Activated CD4-positive, alpha-beta T cell treated with anti-CD3 and anti-CD28 coated beads, Interleukin-2, amount 10 ng/mL, durations not matched to agents 7 days and 5 days (primary cell): Measurements from ENCODE around the gene SRGAP3. TPM values are rescaled to one million over a fixed set of nuclear protein-coding genes. Genes with fewer than 3 reads are reported as not detected.

Experiments
- CTCF ChIA-PET: fragments of 350-600 bp; sonication (Branson Sonifier 250); formaldehyde crosslinking; loops from one replicate; lab custom pipeline; 2021; ENCODE audit warnings: antibody characterized with exemption; lab: Charles Lee
- POLR2A ChIA-PET: fragments of 350-600 bp; sonication (Branson Sonifier 250); formaldehyde crosslinking; loops from one replicate; lab custom pipeline; 2021; ENCODE audit warnings: antibody characterized with exemption; lab: Charles Lee
- DNase-seq: peaks from one replicate; pipeline ENCODE4 v3.0.0-alpha.2; 2020
- H3K27ac Mint-ChIP-seq: one replicate; pipeline ENCODE4 v1.8.0; 2021; ENCODE audit warnings: mild to moderate bottlenecking, moderate library complexity, mixed read lengths
- H3K27me3 Mint-ChIP-seq: one replicate; pipeline ENCODE4 v1.8.0; 2021; ENCODE audit warnings: mixed read lengths
- H3K36me3 Mint-ChIP-seq: one replicate; pipeline ENCODE4 v1.8.0; 2021; ENCODE audit warnings: low read depth, mixed read lengths
- H3K4me1 Mint-ChIP-seq: one replicate; pipeline ENCODE4 v1.8.0; 2021; ENCODE audit warnings: mixed read lengths
- H3K4me3 Mint-ChIP-seq: one replicate; pipeline ENCODE4 v1.8.0; 2021; ENCODE audit warnings: mild to moderate bottlenecking, moderate library complexity, mixed read lengths
- H3K9me3 Mint-ChIP-seq: one replicate; pipeline ENCODE4 v1.8.0; 2021; ENCODE audit warnings: mixed read lengths
- total RNA-seq, 2 experiments: library from RNA; stranded (reverse); gene quantifications; one replicate each; pipeline ENCODE4 v1.2.3, GENCODE V29; 2021

SRGAP3 gene
- total RNA-seq, 2 experiments from 2014 or later: 3.2 to 4.0 TPM

DNA sequence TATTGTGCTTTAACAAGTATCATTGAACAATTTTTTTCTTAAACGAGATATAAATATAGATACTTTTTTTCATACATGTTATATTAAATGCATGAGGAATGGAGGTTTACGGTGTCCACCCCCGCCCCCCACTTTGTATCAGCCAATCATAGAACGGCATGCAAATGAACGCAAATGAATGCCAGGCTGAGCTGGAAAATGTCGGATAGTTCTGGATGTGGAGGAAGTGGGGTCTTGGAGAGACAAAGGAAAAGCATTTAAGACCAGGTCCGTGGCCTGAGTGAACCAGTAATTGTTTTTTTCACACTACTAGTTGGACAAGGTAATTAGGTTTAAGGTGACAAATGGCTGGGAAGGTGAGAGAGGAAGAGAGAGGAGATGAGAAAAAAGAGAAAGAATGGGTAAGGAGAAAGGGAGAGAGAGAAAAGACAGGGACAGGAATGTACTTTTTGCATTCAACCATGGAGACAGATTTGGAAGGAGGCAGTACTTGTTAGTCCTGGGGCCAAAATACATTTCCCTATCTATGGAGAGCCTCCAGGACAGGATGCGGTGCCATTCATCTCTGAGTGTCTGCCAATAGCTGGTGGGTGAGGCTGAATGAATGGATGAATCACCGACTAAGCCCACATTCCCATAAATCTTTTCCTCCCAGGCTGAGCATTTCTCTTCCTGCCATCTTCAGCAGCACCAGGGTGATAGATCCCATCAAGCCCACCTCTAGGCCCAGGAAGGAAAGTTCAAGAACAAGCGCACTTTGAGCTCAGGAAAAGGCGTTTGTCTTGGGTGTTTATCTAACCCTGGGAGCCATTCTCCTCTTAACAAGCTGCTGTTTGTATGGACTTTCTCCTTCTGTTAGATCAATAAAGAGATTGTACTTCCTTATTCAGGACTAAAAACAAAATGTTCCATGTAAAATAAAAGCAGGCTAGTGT is 284.7 kb downstream of the SRGAP3 start:
- Mint-ChIP-seq H3K27ac (peak overlapping the region; percentile 3), H3K4me3 (peak overlapping the region; percentile 97), H3K36me3 (peaks cover 4% of the 10 kb centered on the region), H3K27me3 (peaks cover 16% of the 10 kb centered on the region), H3K9me3 (no peaks in the 10 kb centered on the region), H3K4me1 (peaks cover 43% of the 10 kb centered on the region)
- ChIA-PET POLR2A (no interaction called here), CTCF (interaction anchor here (2.5 kb wide), 1 partner anchor 23 kb away, joined by 7 read pairs; no protein-coding TSS in a partner anchor)
- DNase-seq: no peak

DNA sequence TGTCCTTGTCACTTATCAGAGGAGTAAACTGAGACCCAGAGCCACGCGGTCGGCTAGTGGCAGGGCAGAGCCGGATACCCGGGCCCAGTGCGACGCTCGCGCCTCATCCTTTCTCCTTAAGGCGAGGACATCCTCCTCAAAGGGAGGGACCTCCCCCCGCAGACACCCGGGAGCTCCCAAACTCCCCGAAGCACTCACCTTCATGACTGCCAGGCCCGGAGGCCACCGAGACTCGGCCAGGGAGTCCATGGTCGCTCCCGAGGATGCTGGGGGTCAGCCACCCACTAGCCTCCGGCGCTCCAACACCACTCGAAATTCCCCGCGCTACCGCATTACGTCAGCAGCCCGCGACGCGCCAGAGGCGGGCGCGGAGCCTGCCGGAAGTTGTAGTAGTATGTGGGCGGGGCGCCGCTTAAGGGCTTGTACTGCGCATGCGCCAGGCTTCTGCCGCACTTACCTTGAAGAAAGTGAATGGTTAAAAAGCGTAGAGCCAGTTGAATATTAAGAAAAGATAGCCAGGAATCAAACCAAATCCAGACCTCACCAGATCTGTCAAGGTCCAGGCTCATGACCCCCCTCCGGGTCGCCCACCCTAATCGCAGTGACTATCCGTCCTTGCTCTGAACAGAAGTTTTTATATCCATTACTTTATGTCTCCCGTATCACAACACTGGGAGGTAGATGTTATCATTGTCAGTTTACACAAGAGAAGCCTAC is 286.2 kb downstream of the SRGAP3 start, which contains the start of gene RAD18:
RAD18 (minus strand) TSS at position 336 of the 717 bp plus-strand sequence; CDS start at position 249, 87 bp downstream.
- CTCF ChIA-PET: interaction anchor here (0.5 to 0.6 kb wide), 2 partner anchors 436 to 689 kb away, joined by 3 read pairs; no protein-coding TSS in a partner anchor
- Mint-ChIP-seq H3K36me3 (peaks cover 14% of the 10 kb centered on the region), H3K27me3 (peaks cover 5% of the 10 kb centered on the region), H3K27ac (peak within 1 kb of the TSS; percentile 99), H3K9me3 (no peaks in the 10 kb centered on the region), H3K4me1 (peaks cover 54% of the 10 kb centered on the region), H3K4me3 (peak within 1 kb of the TSS; percentile 97)
- DNase-seq: peak; percentile 94
- POLR2A ChIA-PET: no interaction called here

DNA sequence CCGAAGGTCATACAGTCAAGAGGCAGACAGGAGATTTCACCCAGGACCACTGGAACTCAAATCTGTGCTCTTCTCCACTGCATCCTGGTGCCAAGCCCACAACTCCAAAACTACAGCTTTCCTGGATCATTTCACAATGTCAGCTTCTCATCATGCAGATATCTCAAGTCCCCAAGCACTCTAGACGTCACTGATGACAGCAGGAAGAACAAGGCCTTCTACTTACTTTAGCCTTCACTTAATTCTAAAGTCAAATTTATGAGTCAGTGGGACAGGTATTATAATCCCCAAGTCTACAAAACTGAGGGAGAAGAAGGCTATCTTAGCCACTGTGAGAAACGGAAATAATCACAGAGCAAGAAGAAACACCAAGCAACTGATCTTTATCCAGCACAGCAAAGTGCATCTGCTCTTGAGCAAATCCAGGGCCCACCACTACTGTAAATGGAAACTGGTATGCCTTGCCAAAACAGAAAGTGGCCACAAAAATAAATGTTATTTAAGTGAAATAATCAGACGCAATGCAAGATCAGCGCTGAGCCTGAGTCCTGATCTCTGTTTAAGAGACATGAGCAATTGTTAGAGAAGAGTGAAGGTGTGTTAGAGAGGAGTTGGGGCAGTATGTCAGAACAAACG is 287.1 kb downstream of the SRGAP3 start:
- ChIA-PET POLR2A (no interaction called here), CTCF (no interaction called here)
- Mint-ChIP-seq H3K36me3 (peaks cover 20% of the 10 kb centered on the region), H3K27ac (peak overlapping the region; percentile 99), H3K4me3 (peak overlapping the region; percentile 97), H3K9me3 (no peaks in the 10 kb centered on the region), H3K27me3 (peaks cover 1% of the 10 kb centered on the region), H3K4me1 (peaks cover 55% of the 10 kb centered on the region)
- DNase-seq: no peak

DNA sequence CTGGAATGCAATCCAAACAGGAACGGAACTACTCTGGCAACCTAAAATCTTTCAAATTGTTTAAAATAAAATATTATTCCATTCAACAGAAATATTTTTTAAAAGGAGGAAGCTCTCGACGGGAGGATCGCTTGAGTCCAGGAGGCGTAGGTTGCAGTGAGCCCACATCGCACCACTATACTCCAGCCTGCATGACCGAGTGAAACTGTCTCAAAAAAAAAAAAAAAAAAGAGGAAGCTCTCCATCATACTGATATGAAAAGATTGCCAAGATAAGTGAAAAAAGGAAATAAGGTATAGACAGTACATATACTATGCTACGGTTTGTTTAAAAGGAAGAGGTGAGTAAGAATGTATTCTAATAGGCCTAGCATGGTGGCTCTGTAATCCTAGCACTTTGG is 289.8 kb downstream of the SRGAP3 start:
- CTCF ChIA-PET: no interaction called here
- no peak for DNase-seq
- Mint-ChIP-seq H3K27ac (no peak overlapping the region), H3K27me3 (no peaks in the 10 kb centered on the region), H3K9me3 (no peaks in the 10 kb centered on the region), H3K36me3 (peaks cover 25% of the 10 kb centered on the region), H3K4me3 (no peak overlapping the region), H3K4me1 (peaks cover 57% of the 10 kb centered on the region)
- POLR2A ChIA-PET: no interaction called here

DNA sequence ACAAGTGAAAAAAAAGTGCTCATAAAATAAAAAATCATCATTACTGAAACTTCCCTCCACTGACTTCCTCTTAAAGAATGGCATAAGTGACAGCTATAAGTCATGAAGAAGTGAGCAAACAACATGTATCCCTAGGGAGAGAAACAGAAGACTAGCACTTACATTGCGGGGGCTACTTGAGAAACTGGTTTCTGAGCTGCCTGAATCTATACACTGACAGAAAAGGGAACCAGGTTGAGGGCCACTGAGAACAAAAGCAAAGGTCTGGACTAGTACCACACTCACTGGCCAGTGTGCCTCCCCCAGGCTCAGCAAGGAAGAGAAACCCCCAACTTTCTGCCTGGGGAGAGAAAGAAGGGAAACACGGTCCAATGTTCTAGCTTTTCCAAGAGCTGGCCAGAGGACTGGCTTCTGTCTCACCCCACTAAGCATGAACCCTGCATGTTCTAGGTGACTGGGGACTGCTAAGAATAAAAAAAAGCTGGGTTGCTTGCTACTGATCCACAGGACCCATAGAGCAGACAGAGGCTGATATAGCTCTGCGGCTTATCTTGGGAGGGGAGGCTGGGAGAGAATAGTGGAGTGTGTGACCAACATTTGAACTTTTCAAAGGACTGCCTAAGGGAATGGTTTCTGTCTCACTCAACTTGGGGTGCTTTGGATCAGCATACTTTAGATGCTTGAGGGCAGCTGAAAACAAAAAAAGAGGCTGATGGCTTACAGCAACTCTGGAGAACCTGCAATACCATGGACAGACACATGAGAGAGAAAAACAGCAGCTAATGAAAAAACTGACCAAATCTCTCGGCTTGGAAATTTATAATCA is 294.3 kb downstream of the SRGAP3 start:
- H3K27me3 Mint-ChIP-seq: no peaks in the 10 kb centered on the region
- no peaks in the 10 kb centered on the region for H3K9me3 Mint-ChIP-seq
- no peak for DNase-seq

DNA sequence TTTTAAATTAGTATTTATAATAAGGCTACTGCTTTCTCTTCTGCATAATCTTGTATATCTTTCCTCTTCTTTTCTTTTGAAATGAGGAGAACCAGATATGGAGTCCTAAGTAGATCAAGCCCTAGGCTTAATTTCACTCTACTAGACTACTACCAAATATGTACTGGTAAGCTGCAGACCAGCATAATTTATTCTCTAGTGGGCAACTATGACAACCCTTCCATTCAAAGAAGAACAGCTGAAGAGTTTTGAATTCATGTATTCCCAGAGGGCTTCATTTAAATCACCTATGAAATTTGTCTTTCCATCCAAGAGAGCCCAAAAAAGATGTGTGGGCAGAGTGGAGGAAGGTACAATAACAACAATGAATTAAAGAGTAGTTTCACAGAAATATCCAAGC is 296.1 kb downstream of the SRGAP3 start:
- CTCF ChIA-PET: no interaction called here
- no peaks in the 10 kb centered on the region for H3K27me3 Mint-ChIP-seq

More for the DNA sequence above, 294.3 kb downstream of the SRGAP3 start:
- no peak overlapping the region for H3K4me3 Mint-ChIP-seq
- POLR2A ChIA-PET: no interaction called here
- peaks cover 25% of the 10 kb centered on the region for H3K36me3 Mint-ChIP-seq
- H3K4me1 Mint-ChIP-seq: peaks cover 33% of the 10 kb centered on the region
- no peak overlapping the region for H3K27ac Mint-ChIP-seq
- CTCF ChIA-PET: no interaction called here

DNA sequence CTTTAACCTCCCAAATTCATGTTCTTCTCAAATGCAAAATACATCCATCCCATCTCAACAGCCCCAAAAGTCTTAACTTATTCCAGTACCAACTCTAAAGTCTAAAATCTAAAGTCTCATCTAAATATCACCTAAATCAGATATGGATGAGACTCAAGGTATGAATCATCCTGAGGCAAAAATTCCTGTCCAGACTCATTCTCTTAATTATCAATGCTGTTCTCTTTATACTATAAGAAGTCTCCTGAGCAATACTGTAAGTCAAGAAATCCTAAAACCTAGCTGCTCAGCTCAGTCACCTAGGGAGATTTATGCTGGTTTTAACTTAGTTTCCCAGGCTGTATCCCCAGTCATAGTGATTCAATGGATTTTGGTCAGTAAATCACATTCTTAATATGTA is 297.3 kb downstream of the SRGAP3 start:
- Mint-ChIP-seq H3K4me1 (peaks cover 22% of the 10 kb centered on the region), H3K27me3 (no peaks in the 10 kb centered on the region), H3K36me3 (peaks cover 11% of the 10 kb centered on the region), H3K9me3 (no peaks in the 10 kb centered on the region), H3K4me3 (no peak overlapping the region), H3K27ac (no peak overlapping the region)
- CTCF ChIA-PET: interaction anchor here (0.6 kb wide), 1 partner anchor 99 kb away, joined by 4 read pairs; no protein-coding TSS in a partner anchor
- POLR2A ChIA-PET: no interaction called here
- DNase-seq: no peak

More for the DNA sequence above, 296.1 kb downstream of the SRGAP3 start:
- Mint-ChIP-seq H3K4me1 (peaks cover 23% of the 10 kb centered on the region), H3K9me3 (no peaks in the 10 kb centered on the region), H3K4me3 (no peak overlapping the region), H3K36me3 (peaks cover 13% of the 10 kb centered on the region), H3K27ac (no peak overlapping the region)
- POLR2A ChIA-PET: no interaction called here
- DNase-seq: no peak

DNA sequence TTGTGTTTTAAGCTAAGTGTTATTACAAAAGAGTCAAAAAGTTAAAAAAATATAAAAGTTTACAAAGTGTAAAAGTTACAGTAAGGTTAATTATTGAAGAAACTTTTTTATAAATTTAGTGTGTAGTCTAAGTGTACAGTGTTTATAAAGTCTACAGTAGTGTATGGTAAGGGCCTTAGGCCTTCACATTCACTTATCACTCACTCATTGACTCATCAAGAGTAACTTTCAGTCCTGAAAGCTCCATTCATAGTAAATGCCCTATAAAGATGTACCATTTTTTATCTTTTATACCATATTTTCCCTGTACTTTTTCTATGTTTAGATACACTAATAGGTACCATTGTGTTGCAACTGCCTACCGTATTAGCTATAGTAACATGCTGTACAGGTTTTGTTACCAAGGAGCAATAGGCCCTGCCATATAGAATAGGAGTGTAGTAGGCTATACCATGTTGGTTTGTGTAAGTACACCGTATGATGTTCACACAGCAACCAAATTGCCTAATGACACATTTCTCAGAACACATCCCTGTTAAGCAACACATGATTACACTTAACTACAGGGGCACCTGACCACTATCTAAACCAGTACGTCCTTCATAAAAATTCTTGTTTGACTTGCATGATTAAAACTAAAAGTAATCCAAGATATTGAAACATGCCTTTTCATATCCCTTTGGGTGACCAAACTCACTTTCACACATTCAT is 303.4 kb downstream of the SRGAP3 start:
- POLR2A ChIA-PET: no interaction called here
- CTCF ChIA-PET: interaction anchor here (0.6 kb wide), 1 partner anchor 64 kb away, joined by 4 read pairs; no protein-coding TSS in a partner anchor
- Mint-ChIP-seq H3K36me3 (peaks cover 41% of the 10 kb centered on the region), H3K27ac (no peak overlapping the region), H3K4me1 (peaks cover 8% of the 10 kb centered on the region), H3K9me3 (peaks cover 13% of the 10 kb centered on the region), H3K4me3 (no peak overlapping the region), H3K27me3 (no peaks in the 10 kb centered on the region)
- DNase-seq: no peak

DNA sequence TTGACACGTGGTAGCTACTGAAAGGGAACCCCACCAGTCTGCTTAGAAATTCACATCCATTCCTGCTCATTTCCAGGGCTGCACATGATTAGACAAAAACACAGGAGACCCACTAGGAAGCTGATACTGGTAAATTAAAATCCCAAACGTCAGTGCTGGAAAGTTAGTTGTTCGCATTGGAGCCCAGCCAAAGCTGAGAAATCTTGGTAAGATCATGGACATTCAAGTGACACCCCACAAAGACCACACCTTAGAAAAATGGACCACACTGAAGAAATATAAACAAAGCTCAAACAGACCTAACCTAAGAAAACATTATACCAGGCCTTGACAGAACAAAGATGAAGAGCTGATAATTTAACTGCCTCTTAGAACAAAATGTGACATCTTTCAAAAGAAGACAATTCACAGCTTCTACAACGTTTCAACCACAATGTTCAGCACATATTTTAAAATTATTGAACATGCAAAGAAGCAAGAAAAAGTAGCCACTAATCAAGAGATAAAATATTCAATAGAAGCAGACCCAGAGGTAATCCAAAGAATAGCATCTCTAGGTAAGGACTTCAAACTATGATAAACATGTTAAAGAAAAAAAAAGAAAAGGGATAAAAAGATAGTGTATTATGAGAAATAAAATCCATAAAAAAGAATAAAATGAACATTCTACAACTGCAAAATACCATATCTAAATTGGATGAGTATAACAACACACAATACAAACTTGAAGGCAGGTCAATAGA is 306.5 kb downstream of the SRGAP3 start:
- no peak for DNase-seq
- H3K4me1 Mint-ChIP-seq: no peaks in the 10 kb centered on the region
- no peak overlapping the region for H3K27ac Mint-ChIP-seq
- H3K9me3 Mint-ChIP-seq: peaks cover 13% of the 10 kb centered on the region
- H3K36me3 Mint-ChIP-seq: peaks cover 52% of the 10 kb centered on the region
- no peak overlapping the region for H3K4me3 Mint-ChIP-seq
- no peaks in the 10 kb centered on the region for H3K27me3 Mint-ChIP-seq
- ChIA-PET POLR2A (no interaction called here), CTCF (no interaction called here)

DNA sequence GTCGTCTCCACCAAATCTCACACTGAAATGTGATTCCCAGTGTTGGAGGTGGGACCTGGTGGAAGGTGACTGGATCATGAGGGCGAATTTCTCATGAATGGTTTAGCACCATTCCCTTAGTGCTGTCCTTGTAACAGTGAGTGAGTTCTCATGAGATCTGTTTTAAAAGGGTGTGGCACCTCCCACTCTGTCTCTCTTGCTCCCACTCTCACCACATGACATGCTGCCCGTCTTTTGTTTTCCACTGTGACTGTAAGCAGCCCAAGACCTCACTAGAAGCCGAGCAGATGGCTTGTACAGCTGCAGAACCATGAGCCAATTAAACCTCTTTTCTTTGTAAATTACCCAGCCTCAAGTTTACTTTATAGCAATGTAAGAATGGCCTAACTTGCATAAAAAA is 307.3 kb downstream of the SRGAP3 start:
- ChIA-PET POLR2A (no interaction called here), CTCF (no interaction called here)
- H3K36me3 Mint-ChIP-seq: peaks cover 48% of the 10 kb centered on the region
- H3K27ac Mint-ChIP-seq: no peak overlapping the region
- no peaks in the 10 kb centered on the region for H3K27me3 Mint-ChIP-seq
- H3K9me3 Mint-ChIP-seq: peaks cover 13% of the 10 kb centered on the region
- H3K4me1 Mint-ChIP-seq: no peaks in the 10 kb centered on the region
- no peak for DNase-seq
- no peak overlapping the region for H3K4me3 Mint-ChIP-seq

DNA sequence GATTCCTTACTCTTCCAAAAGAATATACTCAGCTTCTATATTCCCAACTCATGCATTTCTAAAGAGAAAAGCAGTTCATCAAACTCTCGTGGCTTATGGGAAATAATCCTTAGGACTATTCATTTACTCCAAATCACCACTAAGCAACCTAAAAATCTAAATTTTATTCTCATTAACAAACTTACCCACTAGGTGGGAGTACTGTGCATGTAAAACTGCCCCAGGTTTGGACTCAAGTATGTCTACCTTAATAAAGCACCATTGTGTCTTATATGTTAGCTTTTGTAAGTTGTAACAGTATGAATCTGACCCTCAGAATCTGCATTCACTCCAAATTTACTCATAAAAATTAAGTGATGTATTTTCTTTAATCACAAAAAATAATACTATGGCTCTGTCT is 311.4 kb downstream of the SRGAP3 start:
- H3K4me1 Mint-ChIP-seq: no peaks in the 10 kb centered on the region
- CTCF ChIA-PET: no interaction called here
- no peak overlapping the region for H3K27ac Mint-ChIP-seq
- POLR2A ChIA-PET: no interaction called here
- no peak overlapping the region for H3K4me3 Mint-ChIP-seq
- DNase-seq: no peak
- H3K36me3 Mint-ChIP-seq: peaks cover 32% of the 10 kb centered on the region
- H3K27me3 Mint-ChIP-seq: no peaks in the 10 kb centered on the region
- peaks cover 5% of the 10 kb centered on the region for H3K9me3 Mint-ChIP-seq
